T-helper 2 cell treated with Interferon-gamma antibody and Interleukin-4, amounts not matched to agents 5 μg/mL and 100 μg/mL, for 36 hours (primary cell): ENCODE results near the gene PROSER3.

ENCODE experiments used
- DNase-seq: peaks from one replicate; pipeline ENCODE4 v3.0.0; 2021; ENCODE audit warnings: low spot score
- H3K27ac Mint-ChIP-seq: one replicate; pipeline ENCODE4 v1.8.0; 2021; ENCODE audit warnings: mild to moderate bottlenecking, mixed read lengths
- H3K27me3 Mint-ChIP-seq: one replicate; pipeline ENCODE4 v1.8.0; 2021; ENCODE audit warnings: low read depth, mixed read lengths
- H3K36me3 Mint-ChIP-seq: one replicate; pipeline ENCODE4 v1.8.0; 2021; ENCODE audit warnings: low read depth, mixed read lengths
- H3K4me1 Mint-ChIP-seq: one replicate; pipeline ENCODE4 v1.8.0; 2021; ENCODE audit warnings: low read depth, mixed read lengths
- H3K4me3 Mint-ChIP-seq: one replicate; pipeline ENCODE4 v1.8.0; 2022; ENCODE audit warnings: mild to moderate bottlenecking, moderate library complexity, mixed read lengths
- H3K9me3 Mint-ChIP-seq: one replicate; pipeline ENCODE4 v1.8.0; 2021; ENCODE audit warnings: mixed read lengths

Gene PROSER3

GRCh38 chr19:35806597-35806996, 48.6 kb downstream of the PROSER3 start:
- Mint-ChIP-seq H3K36me3 (no peaks in the 10 kb centered on the region), H3K4me1 (peaks cover 6% of the 10 kb centered on the region), H3K27ac (no peak overlapping the region), H3K27me3 (no peaks in the 10 kb centered on the region), H3K9me3 (no peaks in the 10 kb centered on the region), H3K4me3 (no peak overlapping the region)
- no peak for DNase-seq

- H3K4me1 Mint-ChIP-seq = peaks cover 6% of the 10 kb centered on the region
- H3K27me3 Mint-ChIP-seq = no peaks in the 10 kb centered on the region
- DNase-seq = no peak
- no peaks in the 10 kb centered on the region for H3K36me3 Mint-ChIP-seq
- no peaks in the 10 kb centered on the region for H3K9me3 Mint-ChIP-seq
- H3K27ac Mint-ChIP-seq = no peak overlapping the region
- H3K4me3 Mint-ChIP-seq = no peak overlapping the region
These were observed 49.7 kb downstream of the PROSER3 start for GRCh38 chr19:35807633-35808032.

GRCh38 chr19:35811317-35812219, 53.6 kb downstream of the PROSER3 start:
- DNase-seq = no peak
- H3K27ac Mint-ChIP-seq = no peak overlapping the region
- peaks cover 5% of the 10 kb centered on the region for H3K27me3 Mint-ChIP-seq
- no peaks in the 10 kb centered on the region for H3K9me3 Mint-ChIP-seq
- no peak overlapping the region for H3K4me3 Mint-ChIP-seq
- no peaks in the 10 kb centered on the region for H3K4me1 Mint-ChIP-seq
- H3K36me3 Mint-ChIP-seq = no peaks in the 10 kb centered on the region

GRCh38 chr19:35812220-35813042, 54.5 kb downstream of the PROSER3 start, which contains the start of gene PRODH2:
Gene PRODH2, minus strand, starts transcription at chr19:35812845. Its CDS starts 40 bp downstream, at chr19:35812805.
- Mint-ChIP-seq H3K9me3 (no peaks in the 10 kb centered on the region), H3K27me3 (peaks cover 6% of the 10 kb centered on the region), H3K36me3 (no peaks in the 10 kb centered on the region), H3K27ac (no peak within 1 kb of the TSS), H3K4me1 (no peaks in the 10 kb centered on the region), H3K4me3 (no peak within 1 kb of the TSS)
- no peak for DNase-seq

GRCh38 chr19:35813043-35813890, 55.3 kb downstream of the PROSER3 start:
- no peak overlapping the region for H3K27ac Mint-ChIP-seq
- peaks cover 7% of the 10 kb centered on the region for H3K27me3 Mint-ChIP-seq
- no peak for DNase-seq
- H3K9me3 Mint-ChIP-seq = no peaks in the 10 kb centered on the region
- no peaks in the 10 kb centered on the region for H3K4me1 Mint-ChIP-seq
- H3K4me3 Mint-ChIP-seq = no peak overlapping the region
- H3K36me3 Mint-ChIP-seq = no peaks in the 10 kb centered on the region

- H3K36me3 Mint-ChIP-seq = no peaks in the 10 kb centered on the region
- no peak for DNase-seq
- peaks cover 10% of the 10 kb centered on the region for H3K27me3 Mint-ChIP-seq
- H3K27ac Mint-ChIP-seq = no peak overlapping the region
- no peaks in the 10 kb centered on the region for H3K9me3 Mint-ChIP-seq
- no peak overlapping the region for H3K4me3 Mint-ChIP-seq
- H3K4me1 Mint-ChIP-seq = no peaks in the 10 kb centered on the region
These were observed 58.3 kb downstream of the PROSER3 start for GRCh38 chr19:35816262-35816661.

GRCh38 chr19:35816846-35817245, 58.9 kb downstream of the PROSER3 start:
- no peak overlapping the region for H3K4me3 Mint-ChIP-seq
- H3K27ac Mint-ChIP-seq = no peak overlapping the region
- H3K4me1 Mint-ChIP-seq = no peaks in the 10 kb centered on the region
- peaks cover 10% of the 10 kb centered on the region for H3K27me3 Mint-ChIP-seq
- DNase-seq = no peak
- H3K36me3 Mint-ChIP-seq = no peaks in the 10 kb centered on the region
- H3K9me3 Mint-ChIP-seq = no peaks in the 10 kb centered on the region

GRCh38 chr19:35818445-35818844, 60.5 kb downstream of the PROSER3 start:
- Mint-ChIP-seq H3K4me1 (no peaks in the 10 kb centered on the region), H3K9me3 (no peaks in the 10 kb centered on the region), H3K4me3 (no peak overlapping the region), H3K27me3 (peaks cover 10% of the 10 kb centered on the region), H3K36me3 (no peaks in the 10 kb centered on the region), H3K27ac (no peak overlapping the region)
- DNase-seq = no peak
